Measurements from ENCODE around the gene MTARC2.

The MTARC2 gene

DNA sequence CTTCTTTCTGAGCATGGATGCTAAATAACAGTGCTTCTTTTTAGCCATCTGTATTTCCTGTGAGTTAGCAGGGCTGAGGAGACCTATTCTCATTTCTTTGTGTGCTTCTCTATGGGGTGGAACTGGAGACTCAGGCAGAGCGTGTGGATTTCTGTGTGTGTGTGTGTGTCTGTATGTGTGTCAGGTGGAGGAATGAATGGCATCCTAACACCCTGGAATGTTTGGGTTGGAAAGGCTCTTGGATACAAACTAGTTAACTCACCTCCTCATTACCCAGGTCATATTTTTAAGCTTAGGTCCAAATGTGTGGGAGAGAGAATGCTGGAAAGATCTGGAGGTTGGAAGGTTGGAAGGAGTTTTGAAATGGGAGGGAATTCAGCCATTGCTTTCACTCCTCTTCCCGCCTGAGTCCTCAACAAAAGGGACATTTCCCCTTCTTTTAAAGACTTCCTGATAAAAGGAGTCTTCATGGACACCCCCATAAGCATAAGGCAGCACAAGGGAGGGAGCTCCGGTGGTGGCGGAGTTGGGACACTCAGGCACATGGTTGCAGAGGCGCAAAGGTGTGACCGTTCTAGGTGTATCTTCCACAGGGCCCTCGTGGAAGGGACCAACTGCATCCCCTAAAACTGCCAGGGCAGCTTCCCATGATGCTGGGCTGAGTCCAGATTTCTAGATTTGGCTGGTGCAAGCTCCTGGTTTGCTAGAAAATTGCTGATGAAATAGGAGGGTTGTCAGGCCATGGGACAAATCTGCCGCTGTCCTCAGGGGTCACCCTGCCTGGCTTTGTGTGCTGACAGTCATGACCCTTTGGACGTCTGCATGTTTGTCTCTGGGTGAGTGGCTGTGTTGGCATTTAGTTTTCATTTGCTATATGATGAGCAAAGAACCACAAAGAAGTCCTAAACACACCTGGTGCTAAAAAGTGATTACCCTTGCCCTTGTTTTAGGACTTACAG, 76.2 kb downstream of the MTARC2 start:
- no peak overlapping the region for H3K27ac ChIP-seq
- DNase-seq (ENCODE audit: low read depth, low spot score), result no peak

DNA sequence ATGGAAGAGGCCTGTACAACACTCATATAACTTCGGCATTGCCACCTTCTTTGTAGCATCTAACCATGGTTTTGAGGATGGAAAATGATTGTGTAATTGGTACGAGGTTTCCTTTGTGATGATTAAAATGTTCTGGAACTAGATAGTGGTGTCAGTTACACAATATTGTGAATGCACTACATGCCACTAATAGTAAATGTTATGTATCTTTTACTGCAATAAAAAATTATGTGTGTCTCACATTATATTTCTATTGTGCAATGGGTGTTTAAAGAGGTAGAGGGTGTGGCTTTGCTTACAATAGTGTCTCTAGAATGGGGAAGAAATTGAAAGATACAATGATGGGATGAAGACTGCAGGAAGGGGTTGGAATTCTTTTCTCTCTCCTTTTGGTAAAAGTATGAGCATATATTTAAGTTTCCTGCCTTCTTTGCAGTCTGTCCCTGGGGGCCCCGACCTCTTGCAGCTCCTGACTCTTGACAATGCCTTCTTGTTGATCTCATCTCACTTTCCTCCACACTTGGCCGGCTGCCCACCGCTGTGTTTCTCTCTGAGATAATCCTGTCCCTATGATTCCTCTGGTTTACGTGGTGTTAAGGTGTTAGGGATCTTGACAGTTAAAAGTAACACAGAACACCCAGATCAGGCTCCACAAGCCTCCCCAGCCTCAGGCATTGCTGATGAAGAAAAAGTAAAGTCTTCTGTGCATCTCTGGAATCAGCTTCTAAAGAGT, 77.9 kb downstream of the MTARC2 start:
- DNase-seq (ENCODE audit: low read depth, low spot score), result no peak
- H3K27ac ChIP-seq, result no peak overlapping the region

DNA sequence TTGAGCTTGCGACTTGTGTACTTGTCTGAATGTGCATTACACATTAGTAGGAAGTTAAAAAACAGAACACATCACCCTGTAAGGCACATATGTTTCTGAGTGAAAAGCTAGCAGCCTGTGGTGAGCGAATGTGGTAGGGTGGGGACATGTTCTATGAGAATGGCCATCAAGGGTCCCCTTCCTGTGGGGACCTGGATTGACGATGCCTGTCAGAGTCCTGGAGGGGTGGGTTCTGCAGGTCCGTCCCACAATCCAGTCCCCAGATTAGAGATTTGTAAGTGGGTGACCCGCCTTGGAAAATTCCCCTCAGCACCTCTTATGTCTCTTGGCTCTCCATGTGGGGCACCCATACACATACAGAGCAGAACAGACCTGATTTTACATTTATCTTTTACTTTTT, 78.6 kb downstream of the MTARC2 start:
- no peak overlapping the region for H3K27ac ChIP-seq
- DNase-seq (ENCODE audit: low read depth, low spot score), result no peak

GRCh38 chr1:220827445-220828178, 79.5 kb downstream of the MTARC2 start:
- H3K27ac ChIP-seq, result no peak overlapping the region
- DNase-seq (ENCODE audit: low read depth, low spot score), result no peak

DNA sequence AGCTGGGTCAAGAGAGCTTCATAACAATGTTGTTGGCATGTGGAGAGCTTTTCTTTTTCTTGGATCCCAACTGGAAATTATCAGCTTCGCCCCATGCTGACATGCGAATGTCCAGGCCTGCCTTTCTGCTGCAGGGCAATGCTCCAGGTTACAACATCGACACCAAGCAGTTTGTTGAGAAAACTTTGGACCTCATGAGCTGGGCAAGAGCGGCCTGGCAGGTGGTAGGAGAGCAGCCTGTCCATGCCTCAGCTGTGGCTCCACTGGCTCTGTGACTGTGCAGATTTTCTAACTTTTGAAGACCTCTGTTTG, 80.0 kb downstream of the MTARC2 start:
- H3K27ac ChIP-seq, result no peak overlapping the region
- DNase-seq (ENCODE audit: low read depth, low spot score), result no peak

DNA sequence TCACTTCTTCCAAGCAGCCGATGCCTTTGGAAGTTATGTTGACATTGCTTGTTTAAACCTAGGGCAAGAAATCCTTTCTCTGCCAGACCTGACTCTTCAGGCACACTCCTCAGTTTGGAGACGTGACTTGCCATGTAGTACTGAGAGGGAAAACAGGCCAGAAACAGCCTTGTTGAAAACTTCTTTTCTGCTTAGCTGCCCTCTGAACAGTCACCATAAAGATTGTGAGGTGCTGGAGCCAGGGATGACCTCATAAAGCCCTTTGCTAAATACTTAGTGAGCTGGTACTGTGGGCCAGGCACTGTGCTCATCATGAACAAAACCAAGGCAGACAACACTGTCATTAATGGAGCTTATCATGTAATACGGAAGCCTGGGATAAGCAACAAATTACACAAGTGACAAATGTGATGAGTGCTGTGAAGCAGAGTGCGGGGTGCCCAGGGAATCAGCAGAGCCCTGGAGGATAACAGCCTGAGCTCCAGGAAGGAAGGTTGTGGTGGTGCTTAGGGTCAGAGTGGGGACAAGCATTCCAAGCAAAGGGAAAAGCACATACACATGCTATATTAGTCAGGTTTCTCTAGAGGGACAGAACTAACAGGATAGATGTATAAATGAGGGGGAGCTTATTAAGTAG, 80.9 kb downstream of the MTARC2 start:
- no peak overlapping the region for H3K27ac ChIP-seq
- no peak for DNase-seq (ENCODE audit: low read depth, low spot score)

DNA sequence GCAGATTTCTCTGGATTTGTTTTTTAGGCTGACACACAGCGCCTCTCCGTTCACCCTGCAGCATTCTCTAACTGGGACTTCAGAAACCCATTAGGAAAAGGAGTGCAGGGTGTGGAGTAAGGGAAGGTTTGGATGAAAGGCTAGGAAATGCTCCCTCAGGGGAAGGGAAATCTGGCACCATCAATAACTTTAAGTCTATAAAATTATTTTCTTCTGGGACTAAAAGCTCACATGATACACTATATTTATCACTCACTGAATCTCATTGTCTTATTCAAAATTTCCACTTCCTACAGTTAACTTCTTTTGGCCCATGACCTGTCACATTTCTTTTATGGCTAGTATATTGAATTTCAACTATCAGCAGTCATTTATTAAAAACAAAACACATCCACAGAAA, 85.3 kb downstream of the MTARC2 start:
- H3K27ac ChIP-seq, result no peak overlapping the region
- DNase-seq (ENCODE audit: low read depth, low spot score), result no peak
